PC-9 (cell line): Measurements from ENCODE around the gene IL22RA2. TPM values are rescaled to one million over a fixed set of nuclear protein-coding genes. Genes with fewer than 3 reads are reported as not detected.
A peak's percentile ranks its signal among the peaks of the same experiment; 100 is the strongest.

Experiments
- BruUV-seq: library from RNA; stranded (reverse); fragments of 400-500 nt; replicated peaks from 2 replicates; lab custom pipeline; 2021; lab: Mats Ljungman, UMichigan
- CTCF ChIA-PET: fragments of 300-600 bp; sonication (Branson Sonifier 250); formaldehyde crosslinking; loops from one replicate; lab custom pipeline; 2022; ENCODE audit warnings: antibody characterized with exemption; lab: Charles Lee
- POLR2A ChIA-PET: fragments of 300-600 bp; sonication (Branson Sonifier 250); formaldehyde crosslinking; loops from one replicate; lab custom pipeline; 2022; ENCODE audit warnings: antibody characterized with exemption; ENCODE audit not compliant: unreplicated experiment; lab: Charles Lee
- DNase-seq, 2 experiments: peaks; one replicate each; pipeline versions ENCODE4 v3.0.0 to v3.0.0-alpha.2; 2015 to 2022; ENCODE audit warnings: mixed read lengths in 1 of 2
- H2AFZ ChIP-seq: fragments of 200-600 bp; sonication (generic); 2 replicates; pipeline ENCODE4 v1.8.1; 2017; ENCODE audit warnings: antibody characterized with exemption
- H3F3A ChIP-seq: fragments of 200-600 bp; sonication (generic); 2 replicates; pipeline ENCODE4 v1.8.1; 2017; ENCODE audit warnings: antibody characterized with exemption, mild to moderate bottlenecking, low read depth; ENCODE audit not compliant: insufficient read depth
- H3K27ac ChIP-seq: fragments of 200-600 bp; sonication (generic); 2 replicates; pipeline ENCODE4 v1.6.1; 2016; ENCODE audit warnings: mixed run types
- H3K27me3 ChIP-seq: fragments of 200-600 bp; sonication (generic); 2 replicates; pipeline ENCODE4 v1.6.1; 2016; ENCODE audit warnings: low read depth, mixed run types; ENCODE audit not compliant: insufficient read depth
- H3K36me3 ChIP-seq: fragments of 200-600 bp; sonication (generic); 2 replicates; pipeline ENCODE4 v1.6.1; 2016; ENCODE audit warnings: low read depth, mixed run types
- H3K4me1 ChIP-seq: fragments of 200-600 bp; sonication (generic); replicated peaks from 2 replicates; pipeline ENCODE4 v1.6.1; 2016; ENCODE audit warnings: mixed run types; ENCODE audit not compliant: insufficient read depth
- H3K4me2 ChIP-seq: fragments of 200-600 bp; sonication (generic); 2 replicates; pipeline ENCODE4 v1.6.1; 2017; ENCODE audit warnings: mixed run types
- H3K4me3 ChIP-seq: fragments of 200-600 bp; sonication (generic); 2 replicates; pipeline ENCODE4 v1.6.1; 2016; ENCODE audit warnings: mixed run types
- H3K79me2 ChIP-seq: fragments of 200-600 bp; sonication (generic); 2 replicates; pipeline ENCODE4 v1.6.1; 2017; ENCODE audit warnings: low read depth, mixed run types
- H3K9me2 ChIP-seq: fragments of 200-600 bp; sonication (generic); 2 replicates; pipeline ENCODE4 v1.8.1; 2017; ENCODE audit warnings: mild to moderate bottlenecking; ENCODE audit not compliant: insufficient read depth
- H3K9me3 ChIP-seq: fragments of 200-600 bp; sonication (generic); 2 replicates; pipeline ENCODE4 v1.8.1; 2016; ENCODE audit warnings: low read depth; ENCODE audit not compliant: insufficient read depth
- H4K20me1 ChIP-seq: fragments of 200-600 bp; sonication (generic); 2 replicates; pipeline ENCODE4 v1.8.1; 2017; ENCODE audit not compliant: insufficient read depth
- CTCF ChIP-seq: fragments of 200-600 bp; sonication (generic); conservative IDR thresholded peaks from 2 replicates; pipeline ENCODE4 v1.6.1; 2017; ENCODE audit warnings: mixed run types, antibody characterized with exemption, mild to moderate bottlenecking, moderate library complexity
- EZH2 ChIP-seq: fragments of 200-600 bp; sonication (generic); IDR thresholded peaks from 2 replicates; pipeline ENCODE4 v1.8.0; 2017; ENCODE audit warnings: antibody characterized with exemption, low read depth
- intact Hi-C: fragments of 100-400 bp; cut with micrococcal nuclease; formaldehyde crosslinking; loops from one replicate; pipeline ENCODE4 v1.10.0; 2022; ENCODE audit not compliant: unreplicated experiment
- total RNA-seq: library from RNA; stranded (reverse); gene quantifications from 2 replicates; pipeline ENCODE4 v1.2.3, GENCODE V29; 2021

The IL22RA2 gene
- total RNA-seq, 1 experiment from 2014 or later = not detected

DNA sequence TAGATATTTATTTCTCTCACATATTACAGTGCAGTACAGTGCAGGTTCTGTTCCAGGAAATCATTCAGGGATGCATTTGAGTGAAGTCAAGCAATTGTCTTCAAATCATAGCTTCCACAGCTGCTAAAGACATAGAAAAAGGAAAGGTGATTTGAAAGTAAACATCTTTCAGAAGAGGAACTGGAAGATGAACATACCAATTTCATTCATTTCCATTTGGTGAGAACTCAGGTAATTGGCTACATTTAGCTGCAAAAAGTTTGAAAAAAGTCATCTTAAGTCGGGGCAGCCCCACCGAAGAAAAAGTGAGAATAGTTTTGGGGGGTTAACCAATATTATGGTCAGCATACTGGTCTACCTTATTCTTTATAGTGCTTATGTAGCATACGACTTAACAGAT lies 67.3 kb downstream of the IL22RA2 start:
- H3K4me1 ChIP-seq = no peaks in the 10 kb centered on the region; the same call in 1 of the 2 replicates
- TF ChIP-seq EZH2 = no peak
- no peak for TF ChIP-seq CTCF
- ChIA-PET CTCF (interaction anchor here (0.6 kb wide), 1 partner anchor 895 kb away, joined by 3 read pairs; no protein-coding TSS in a partner anchor), POLR2A (no interaction called here)
- no TSS peak for BruUV-seq
- no peak overlapping the region for H2AFZ ChIP-seq
- no peak overlapping the region for H3K4me3 ChIP-seq
- H3K9me2 ChIP-seq = no peaks in the 10 kb centered on the region
- H3F3A ChIP-seq = no peaks in the 10 kb centered on the region
- H3K9me3 ChIP-seq = no peaks in the 10 kb centered on the region
- no peaks in the 10 kb centered on the region for H4K20me1 ChIP-seq
- H3K36me3 ChIP-seq = no peaks in the 10 kb centered on the region
- H3K79me2 ChIP-seq = no peaks in the 10 kb centered on the region
- H3K4me2 ChIP-seq = no peak overlapping the region
- no peak for DNase-seq
- intact Hi-C loops = no loop called here
- H3K27me3 ChIP-seq = no peaks in the 10 kb centered on the region
- H3K27ac ChIP-seq = no peak overlapping the region

DNA sequence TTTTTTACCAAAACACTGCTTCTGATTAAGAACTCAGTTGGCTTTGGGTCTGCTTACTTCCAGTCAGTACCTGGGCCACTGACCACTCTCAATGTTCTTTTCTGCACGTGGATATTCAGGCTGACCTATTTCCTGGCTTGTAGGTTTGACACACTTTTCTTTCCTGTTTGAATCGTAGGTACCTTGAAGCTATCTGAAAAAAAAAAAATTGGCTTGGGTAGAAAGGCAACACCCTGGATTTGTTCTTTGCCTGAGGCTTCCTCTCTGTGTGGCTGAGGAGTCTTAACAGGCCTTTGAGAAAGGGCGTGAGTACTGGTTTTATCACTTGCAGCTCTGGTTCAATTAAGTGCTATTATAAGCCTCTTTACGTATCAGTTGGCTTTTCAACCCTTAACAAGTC lies 68.1 kb downstream of the IL22RA2 start:
- ChIA-PET CTCF (interaction anchor here (0.5 to 0.6 kb wide), 2 partner anchors 33 to 189 kb away, joined by 3 read pairs; no protein-coding TSS in a partner anchor), POLR2A (no interaction called here)
- intact Hi-C loops = no loop called here
- no peaks in the 10 kb centered on the region for H3K9me2 ChIP-seq
- H3K79me2 ChIP-seq = no peaks in the 10 kb centered on the region
- H3K27me3 ChIP-seq = no peaks in the 10 kb centered on the region
- no peaks in the 10 kb centered on the region for H3K9me3 ChIP-seq
- BruUV-seq = no TSS peak
- no peak overlapping the region for H2AFZ ChIP-seq
- TF ChIP-seq EZH2 (no peak), CTCF (no peak)
- H3K4me2 ChIP-seq = no peak overlapping the region
- H3K36me3 ChIP-seq = no peaks in the 10 kb centered on the region
- no peak overlapping the region for H3K4me3 ChIP-seq
- H4K20me1 ChIP-seq = no peaks in the 10 kb centered on the region
- H3F3A ChIP-seq = no peaks in the 10 kb centered on the region
- H3K27ac ChIP-seq = no peak overlapping the region
- H3K4me1 ChIP-seq = no peaks in the 10 kb centered on the region; the same call in 1 of the 2 replicates
- peak in 1 of 2 experiments; percentile 44 for DNase-seq

GRCh38 chr6:137104926-137105325 lies 68.5 kb downstream of the IL22RA2 start:
- Histone ChIP-seq H3K79me2 (no peaks in the 10 kb centered on the region), H3F3A (no peaks in the 10 kb centered on the region), H3K4me1 (no peaks in the 10 kb centered on the region; the same call in 1 of the 2 replicates), H3K4me2 (no peak overlapping the region), H3K27ac (no peak overlapping the region), H3K27me3 (no peaks in the 10 kb centered on the region), H3K9me3 (no peaks in the 10 kb centered on the region), H4K20me1 (no peaks in the 10 kb centered on the region), H3K9me2 (no peaks in the 10 kb centered on the region), H3K36me3 (no peaks in the 10 kb centered on the region), H3K4me3 (no peak overlapping the region), H2AFZ (no peak overlapping the region)
- POLR2A ChIA-PET = no interaction called here
- DNase-seq = no peak
- TF ChIP-seq EZH2 = no peak
- no peak for TF ChIP-seq CTCF
- CTCF ChIA-PET = interaction anchor here (0.6 kb wide), 1 partner anchor 189 kb away, joined by 3 read pairs; no protein-coding TSS in a partner anchor
- BruUV-seq = no TSS peak
- intact Hi-C loops = no loop called here
